DMS153 treated with DMSO at 0.1 percent for 48 hours (cell line): ENCODE data around the gene KASH5.
"Not testable (repeated sequence)": the region's sequence is repeated elsewhere in the genome, so short reads cannot be mapped to it uniquely, and the experiment has no call there.

Experiments
- DNase-seq: peaks from one replicate; lab custom pipeline; 2025; ENCODE audit not compliant: unreplicated experiment; lab: John Stamatoyannopoulos, UW

Gene KASH5

GRCh38 chr19:49453757-49454240, 65.8 kb downstream of the KASH5 start:
- no peak for DNase-seq

DNA sequence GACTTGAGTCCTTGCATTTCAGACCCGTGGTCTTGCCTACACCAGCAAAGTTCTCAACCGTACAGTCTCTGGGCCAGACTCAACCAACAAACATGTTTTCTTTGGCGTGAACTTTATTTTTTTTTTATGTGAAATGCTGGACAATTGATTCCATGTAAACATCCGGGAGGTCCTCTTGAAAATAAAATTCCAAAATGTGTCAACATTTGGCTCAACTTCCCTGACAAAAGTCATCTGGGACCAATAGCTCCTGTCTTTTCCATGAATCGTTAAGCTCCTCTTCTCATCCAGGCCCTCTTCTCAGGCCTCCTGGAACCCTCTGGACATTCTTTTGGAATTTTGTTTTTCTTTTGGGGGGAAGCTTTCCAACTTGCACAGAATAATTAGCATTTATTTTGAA, 67.7 kb downstream of the KASH5 start:
- DNase-seq: no peak

- no peak for DNase-seq
Observed at GRCh38 chr19:49456326-49456725, 68.3 kb downstream of the KASH5 start.

- no peak for DNase-seq
Observed at GRCh38 chr19:49458567-49458903, 70.5 kb downstream of the KASH5 start.

GRCh38 chr19:49459388-49459787, 71.3 kb downstream of the KASH5 start:
- DNase-seq: no peak

DNA sequence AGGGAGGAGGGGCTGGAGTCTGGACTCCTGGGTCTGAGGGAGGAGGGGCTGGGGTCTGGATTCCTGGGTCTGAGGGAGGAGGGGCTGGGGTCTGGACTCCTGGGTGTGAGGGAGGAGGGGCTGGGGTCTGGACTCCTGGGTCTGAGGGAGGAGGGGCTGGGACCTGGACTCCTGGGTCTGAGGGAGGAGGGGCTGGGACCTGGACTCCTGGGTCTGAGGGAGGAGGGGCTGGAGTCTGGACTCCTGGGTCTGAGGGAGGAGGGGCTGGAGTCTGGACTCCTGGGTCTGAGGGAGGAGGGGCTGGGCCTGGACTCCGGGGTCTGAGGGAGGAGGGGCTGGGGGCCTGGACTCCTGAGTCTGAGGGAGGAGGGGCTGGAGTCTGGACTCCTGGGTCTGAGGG, 73.1 kb downstream of the KASH5 start:
- DNase-seq: not testable (repeated sequence)

DNA sequence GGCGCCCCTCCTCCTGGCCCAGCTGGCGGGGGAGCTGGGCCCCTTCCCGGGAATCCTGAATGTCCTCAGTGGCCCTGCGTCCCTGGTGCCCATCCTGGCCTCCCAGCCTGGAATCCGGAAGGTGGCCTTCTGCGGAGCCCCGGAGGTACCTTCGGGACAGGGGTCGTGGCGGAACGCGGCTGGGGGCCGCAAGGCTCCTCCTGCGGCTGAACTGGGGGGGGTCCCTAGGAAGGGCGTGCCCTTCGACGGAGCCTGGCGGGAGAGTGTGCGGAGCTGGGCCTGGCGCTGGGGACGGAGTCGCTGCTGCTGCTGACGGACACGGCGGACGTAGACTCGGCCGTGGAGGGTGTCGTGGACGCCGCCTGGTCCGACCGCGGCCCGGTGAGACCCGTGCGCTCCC, 73.6 kb downstream of the KASH5 start:
- no peak for DNase-seq

DNA sequence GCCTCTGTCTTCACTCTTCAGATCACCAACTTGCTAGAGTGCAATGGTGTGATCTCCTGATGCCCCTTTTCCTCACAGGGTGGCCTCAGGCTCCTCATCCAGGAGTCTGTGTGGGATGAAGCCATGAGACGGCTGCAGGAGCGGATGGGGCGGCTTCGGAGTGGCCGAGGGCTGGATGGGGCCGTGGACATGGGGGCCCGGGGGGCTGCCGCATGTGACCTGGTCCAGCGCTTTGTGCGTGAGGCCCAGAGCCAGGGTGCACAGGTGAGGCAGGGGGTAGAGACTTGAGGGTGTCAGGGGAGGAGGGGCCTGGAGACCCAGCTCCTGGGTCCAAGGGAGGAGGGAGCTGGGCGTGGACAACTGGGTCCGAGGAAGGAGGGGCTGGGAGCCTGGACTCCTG, 74.4 kb downstream of the KASH5 start:
- DNase-seq: no peak

DNA sequence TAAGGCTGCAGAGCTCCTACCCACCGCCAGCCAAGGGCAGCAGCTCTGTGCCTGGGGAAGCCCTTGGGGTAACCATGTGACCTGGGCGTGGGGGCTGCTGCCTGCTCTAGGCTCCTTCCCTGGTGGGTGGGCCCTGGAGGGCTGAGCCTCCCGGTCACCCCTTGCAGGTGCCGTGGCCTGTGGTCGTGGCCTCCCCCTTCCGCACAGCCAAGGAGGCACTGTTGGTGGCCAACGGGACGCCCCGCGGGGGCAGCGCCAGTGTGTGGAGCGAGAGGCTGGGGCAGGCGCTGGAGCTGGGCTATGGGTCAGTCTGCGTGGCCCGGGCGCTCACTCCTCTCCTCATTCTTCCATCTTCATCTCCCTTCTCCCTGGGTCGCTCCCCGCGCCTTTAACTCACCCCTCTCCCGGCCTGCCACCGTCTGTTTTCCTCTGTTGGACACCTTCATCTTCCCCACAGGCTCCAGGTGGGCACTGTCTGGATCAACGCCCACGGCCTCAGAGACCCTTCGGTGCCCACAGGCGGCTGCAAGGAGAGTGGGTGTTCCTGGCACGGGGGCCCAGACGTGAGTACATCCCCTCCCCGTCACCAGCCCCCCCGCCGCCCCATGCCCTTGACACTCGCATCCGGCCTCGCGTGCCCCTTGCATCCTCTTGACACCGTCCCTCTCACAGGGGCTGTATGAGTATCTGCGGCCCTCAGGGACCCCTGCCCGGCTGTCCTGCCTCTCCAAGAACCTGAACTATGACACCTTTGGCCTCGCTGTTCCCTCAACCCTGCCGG, 76.1 kb downstream of the KASH5 start:
- DNase-seq: no peak

GRCh38 chr19:49465371-49465770, 77.3 kb downstream of the KASH5 start:
- DNase-seq: no peak
